Erythroblast (primary cell): Measurements from ENCODE around the gene B3GNT4.

ENCODE experiments used
- GATA1 ChIP-seq: IDR thresholded peaks from 2 replicates; pipeline ENCODE4 v1.6.1; 2011; ENCODE audit warnings: low read depth, mild to moderate bottlenecking, control low read depth, low read length, moderate library complexity
- POLR2A ChIP-seq: IDR thresholded peaks from 2 replicates; pipeline ENCODE4 v1.6.1; 2011; ENCODE audit warnings: mild to moderate bottlenecking, low read length

- TF ChIP-seq POLR2A (no peak), GATA1 (no peak)
These were observed 35.0 kb upstream of the B3GNT4 start for GRCh38 chr12:122168492-122168891.
